Right lung (tissue), 5 donors: ENCODE measurements around the gene KLK5. TPM values are rescaled to one million over a fixed set of nuclear protein-coding genes. Genes with fewer than 3 reads are reported as not detected.

Source experiments
- polyA plus RNA-seq, 5 donors: library from polyadenylated mRNA; unstranded; fragments of 120-200 nt; gene quantifications; one replicate each; pipeline versions ENCODE4 v1.2.1 to v1.2.3, GENCODE V29; 2013; ENCODE audit warnings: inconsistent platforms in 1 of 5, low replicate concordance in 1 of 5; ENCODE audit not compliant: insufficient read length in 5 of 5, insufficient read depth in 1 of 5

KLK5 gene
- polyA plus RNA-seq, 5 donors, result 0.18 to 0.93 (median 0.56) TPM

Other genes with a start within 250 kb of the KLK5 start
- 1 to 10 TPM; 4.1 to 7.5 (median 4.8) TPM for gene SHANK1, start 233.2 kb downstream of the KLK5 start, polyA plus RNA-seq
- gene CLEC11A, start 229.7 kb downstream of the KLK5 start, polyA plus RNA-seq, result 10 to 100 TPM; 29.6 to 66.3 (median 36.1) TPM
- not detected for gene GPR32, start 182.6 kb downstream of the KLK5 start, polyA plus RNA-seq
- under 1 TPM in 2 of 5 donors, not detected in 3; 0.18 to 0.19 TPM for gene ACP4, start 162.6 kb downstream of the KLK5 start, polyA plus RNA-seq
- gene KLK1, start 129.3 kb downstream of the KLK5 start, polyA plus RNA-seq, result under 1 TPM; 0.39 to 0.94 (median 0.80) TPM
- not detected for gene KLK15, start 119.5 kb downstream of the KLK5 start, polyA plus RNA-seq
- gene KLK3, start 98.1 kb downstream of the KLK5 start, polyA plus RNA-seq, result not detected
- under 1 TPM in 3 of 5 donors, not detected in 2; 0.16 to 0.24 (median 0.17) TPM for gene KLK2, start 79.6 kb downstream of the KLK5 start, polyA plus RNA-seq
- not detected for gene KLK4, start 41.6 kb downstream of the KLK5 start, polyA plus RNA-seq
- under 1 TPM in 4 of 5 donors, not detected in 1; 0.15 to 0.37 (median 0.32) TPM for gene KLK6, start 16.6 kb upstream of the KLK5 start, polyA plus RNA-seq
- under 1 TPM in 3 of 5 donors, not detected in 2; 0.12 to 0.31 (median 0.14) TPM for gene KLK7, start 30.9 kb upstream of the KLK5 start, polyA plus RNA-seq
- gene KLK8, start 48.6 kb upstream of the KLK5 start, polyA plus RNA-seq, result under 1 TPM in 1 of 5 donors, not detected in 4; 0.46 TPM
- 1 to 10 TPM in 3 of 5 donors, under 1 TPM in 2; 0.48 to 1.2 (median 1.1) TPM for gene KLK10, start 66.7 kb upstream of the KLK5 start, polyA plus RNA-seq
- gene KLK11, start 73.6 kb upstream of the KLK5 start, polyA plus RNA-seq, result 1 to 10 TPM; 2.1 to 5.0 (median 3.6) TPM
- under 1 TPM; 0.39 to 0.76 (median 0.59) TPM for gene KLK12, start 82.0 kb upstream of the KLK5 start, polyA plus RNA-seq
- gene KLK13, start 112.1 kb upstream of the KLK5 start, polyA plus RNA-seq, result under 1 TPM; 0.30 to 0.76 (median 0.38) TPM
- under 1 TPM in 4 of 5 donors, not detected in 1; 0.13 to 0.31 (median 0.23) TPM for gene KLK14, start 129.8 kb upstream of the KLK5 start, polyA plus RNA-seq
- 1 to 10 TPM; 1.7 to 4.4 (median 2.2) TPM for gene CTU1, start 155.4 kb upstream of the KLK5 start, polyA plus RNA-seq
- 1 to 10 TPM in 2 of 5 donors, under 1 TPM in 3; 0.64 to 1.3 (median 0.84) TPM for gene SIGLEC9, start 171.9 kb upstream of the KLK5 start, polyA plus RNA-seq
- under 1 TPM; 0.54 to 0.82 (median 0.66) TPM for gene SIGLEC7, start 189.3 kb upstream of the KLK5 start, polyA plus RNA-seq